Glutamatergic neuron (in vitro differentiated cells): ENCODE measurements around the gene FKBP9. TPM values are rescaled to one million over a fixed set of nuclear protein-coding genes. Genes with fewer than 3 reads are reported as not detected.
"Not testable (repeated sequence)": the region's sequence is repeated elsewhere in the genome, so short reads cannot be mapped to it uniquely, and the experiment has no call there.

Experiments
- DNase-seq: peaks from one replicate; pipeline ENCODE4 v3.0.0; 2022
- H3K27ac Mint-ChIP-seq: one replicate; pipeline ENCODE4 v1.8.0; 2020; ENCODE audit warnings: mild to moderate bottlenecking, mixed read lengths, inconsistent platforms; ENCODE audit not compliant: unreplicated experiment
- H3K27me3 Mint-ChIP-seq: one replicate; pipeline ENCODE4 v1.8.0; 2020; ENCODE audit warnings: mild to moderate bottlenecking, moderate library complexity, mixed read lengths, inconsistent platforms; ENCODE audit not compliant: unreplicated experiment
- H3K36me3 Mint-ChIP-seq: one replicate; pipeline ENCODE4 v1.8.0; 2020; ENCODE audit warnings: mild to moderate bottlenecking, mixed read lengths, inconsistent platforms; ENCODE audit not compliant: unreplicated experiment
- H3K4me1 Mint-ChIP-seq: one replicate; pipeline ENCODE4 v1.8.0; 2020; ENCODE audit warnings: mild to moderate bottlenecking, low read depth, mixed read lengths, inconsistent platforms; ENCODE audit not compliant: unreplicated experiment
- H3K4me3 Mint-ChIP-seq: one replicate; pipeline ENCODE4 v1.8.0; 2020; ENCODE audit warnings: mild to moderate bottlenecking, mixed read lengths, inconsistent platforms; ENCODE audit not compliant: unreplicated experiment
- H3K9me3 Mint-ChIP-seq: one replicate; pipeline ENCODE4 v1.8.0; 2020; ENCODE audit warnings: mild to moderate bottlenecking, moderate library complexity, mixed read lengths, inconsistent platforms; ENCODE audit not compliant: unreplicated experiment
- CTCF ChIP-seq: fragments of 200-600 bp; sonication (generic); IDR thresholded peaks from one replicate; pipeline ENCODE4 v1.5.0; 2021; ENCODE audit not compliant: partially characterized antibody, unreplicated experiment
- long read RNA-seq: library from polyadenylated mRNA; unstranded; transcript quantifications from one replicate; pipeline ENCODE4 v2.0.0, GENCODE V29; 2020; ENCODE audit not compliant: unreplicated experiment
- total RNA-seq: library from RNA; stranded (reverse); fragmentation: NEBNext Ultra II Directional; extraction: Animal tissue kit (Norgen Biotek cat#: 25700); gene quantifications from one replicate; pipeline ENCODE4 v1.2.1, GENCODE V29; 2021; ENCODE audit not compliant: unreplicated experiment

Gene FKBP9
- total RNA-seq: 90.7 TPM
- long read RNA-seq, transcript FKBP9-201 (10 exons, 3,462 nt): major isoform, 19 of 30 reads
- long read RNA-seq, partial matches to known transcripts: 2 of 30 reads
- long read RNA-seq, other reads (novel, unspliced or antisense): 9 of 30 reads

- Mint-ChIP-seq H3K27me3 (peaks cover 3% of the 10 kb centered on the region), H3K4me3 (peak within 1 kb of the TSS; percentile 87), H3K36me3 (no peaks in the 10 kb centered on the region), H3K9me3 (peaks cover 8% of the 10 kb centered on the region), H3K27ac (peak within 1 kb of the TSS; percentile 96), H3K4me1 (peaks cover 2% of the 10 kb centered on the region)
- peak; percentile 92 for DNase-seq
- no peak for TF ChIP-seq CTCF
These were observed at the start of gene FKBP9 for GRCh38 chr7:32957326-32958045. Gene FKBP9, plus strand, starts transcription at chr7:32957440. Its CDS starts 134 bp downstream, at chr7:32957574.

GRCh38 chr7:32910195-32910594, 47.0 kb upstream of the FKBP9 start:
- no peak for TF ChIP-seq CTCF
- H3K9me3 Mint-ChIP-seq: no peaks in the 10 kb centered on the region
- no peak overlapping the region for H3K27ac Mint-ChIP-seq
- H3K4me1 Mint-ChIP-seq: peaks cover 4% of the 10 kb centered on the region
- H3K27me3 Mint-ChIP-seq: peaks cover 2% of the 10 kb centered on the region
- H3K36me3 Mint-ChIP-seq: no peaks in the 10 kb centered on the region
- no peak overlapping the region for H3K4me3 Mint-ChIP-seq
- no peak for DNase-seq

- H3K27ac Mint-ChIP-seq: no peak overlapping the region
- H3K9me3 Mint-ChIP-seq: peaks cover 4% of the 10 kb centered on the region
- peaks cover 1% of the 10 kb centered on the region for H3K4me1 Mint-ChIP-seq
- peaks cover 2% of the 10 kb centered on the region for H3K27me3 Mint-ChIP-seq
- DNase-seq: no peak
- TF ChIP-seq CTCF: no peak
- H3K4me3 Mint-ChIP-seq: no peak overlapping the region
- H3K36me3 Mint-ChIP-seq: no peaks in the 10 kb centered on the region
These were observed 43.1 kb upstream of the FKBP9 start for GRCh38 chr7:32914184-32914583.

- H3K4me3 Mint-ChIP-seq: no peak overlapping the region
- H3K36me3 Mint-ChIP-seq: no peaks in the 10 kb centered on the region
- H3K9me3 Mint-ChIP-seq: peaks cover 4% of the 10 kb centered on the region
- peaks cover 2% of the 10 kb centered on the region for H3K27me3 Mint-ChIP-seq
- DNase-seq: no peak
- no peak overlapping the region for H3K27ac Mint-ChIP-seq
- no peak for TF ChIP-seq CTCF
- peaks cover 1% of the 10 kb centered on the region for H3K4me1 Mint-ChIP-seq
These were observed 42.2 kb upstream of the FKBP9 start for GRCh38 chr7:32915041-32915536.

- Mint-ChIP-seq H3K27me3 (no peaks in the 10 kb centered on the region), H3K9me3 (peaks cover 4% of the 10 kb centered on the region), H3K4me1 (peaks cover 1% of the 10 kb centered on the region), H3K27ac (no peak overlapping the region), H3K4me3 (no peak overlapping the region), H3K36me3 (no peaks in the 10 kb centered on the region)
- no peak for TF ChIP-seq CTCF
- DNase-seq: no peak
These were observed 41.2 kb upstream of the FKBP9 start for GRCh38 chr7:32916006-32916405.

GRCh38 chr7:32916994-32917393, 40.2 kb upstream of the FKBP9 start:
- DNase-seq, H3K27ac Mint-ChIP-seq, H3K4me1 Mint-ChIP-seq, H3K36me3 Mint-ChIP-seq, H3K4me3 Mint-ChIP-seq, H3K27me3 Mint-ChIP-seq, H3K9me3 Mint-ChIP-seq: not testable (repeated sequence)
